GM19324 (cell line): ENCODE measurements around the gene GPRC5C.
"Not testable (repeated sequence)": the region's sequence is repeated elsewhere in the genome, so short reads cannot be mapped to it uniquely, and the experiment has no call there.

ENCODE experiments used
- ATAC-seq: cut with Tn5 transposase; IDR thresholded peaks from one replicate; pipeline ENCODE4 v1.9.1; 2021; ENCODE audit warnings: mild to moderate bottlenecking, moderate library complexity; ENCODE audit not compliant: unreplicated experiment, low FRiP score

The GPRC5C gene

GRCh38 chr17:74467221-74467951 lies 35.5 kb downstream of the GPRC5C start:
- peak; percentile 61 for ATAC-seq

GRCh38 chr17:74471341-74471740 lies 39.5 kb downstream of the GPRC5C start:
- ATAC-seq, result no peak

- ATAC-seq, result no peak
These were observed 41.0 kb downstream of the GPRC5C start for GRCh38 chr17:74472890-74473289.

GRCh38 chr17:74473294-74473693 lies 41.4 kb downstream of the GPRC5C start:
- ATAC-seq, result no peak

GRCh38 chr17:74474043-74474792 lies 42.3 kb downstream of the GPRC5C start:
- no peak for ATAC-seq

GRCh38 chr17:74475189-74475588 lies 43.3 kb downstream of the GPRC5C start:
- no peak for ATAC-seq

GRCh38 chr17:74477411-74477810 lies 45.5 kb downstream of the GPRC5C start:
- ATAC-seq, result no peak

GRCh38 chr17:74478420-74479100 lies 46.7 kb downstream of the GPRC5C start:
- ATAC-seq, result peak; percentile 52

- ATAC-seq, result no peak
These were observed 48.4 kb downstream of the GPRC5C start for GRCh38 chr17:74480290-74480689.

GRCh38 chr17:74481621-74482020 lies 49.7 kb downstream of the GPRC5C start:
- ATAC-seq, result no peak

- ATAC-seq, result no peak
These were observed 52.2 kb downstream of the GPRC5C start for GRCh38 chr17:74484066-74484465.

GRCh38 chr17:74485022-74485743 lies 53.3 kb downstream of the GPRC5C start:
- ATAC-seq, result no peak

- ATAC-seq, result no peak
These were observed 54.0 kb downstream of the GPRC5C start for GRCh38 chr17:74485841-74486240.

- ATAC-seq, result not testable (repeated sequence)
These were observed 56.4 kb downstream of the GPRC5C start for GRCh38 chr17:74488276-74488675.

- ATAC-seq, result no peak
These were observed 58.8 kb downstream of the GPRC5C start for GRCh38 chr17:74490716-74491115.

- ATAC-seq, result no peak
These were observed 59.7 kb downstream of the GPRC5C start for GRCh38 chr17:74491626-74492025.

GRCh38 chr17:74493331-74493833 lies 61.5 kb downstream of the GPRC5C start:
- no peak for ATAC-seq
